ENCODE measurements around the gene KCND3. TPM values are rescaled to one million over a fixed set of nuclear protein-coding genes. Genes with fewer than 3 reads are reported as not detected.

Gene KCND3
- total RNA-seq, 4 donors from 2014 or later: 1.4 to 3.5 (median 3.0) TPM

- intact Hi-C loops (cut with DNase I; ENCODE audit: low total_unique reads) (no loop called here), in situ Hi-C loops (cut with MboI; ENCODE audit: low pct_ligation_motif_present in 1 of 4, low pct_unique_long_range_greater_than_20kb in 1 of 4, low sequenced_read_pairs in 3 of 4) (no loop called here)
- Histone ChIP-seq H3K9me3 (no peaks in the 10 kb centered on the region), H3K36me3 (no peaks in the 10 kb centered on the region), H3K27me3 (no peaks in the 10 kb centered on the region), H3K4me3 (no peak overlapping the region), H3K27ac (no peak overlapping the region), H3K4me1 (no peaks in the 10 kb centered on the region)
- no peak for DNase-seq
- WGBS, 2 donors (ENCODE audit: low coverage in 1 of 2): 73% methylated on average over 3 of the region's 3 CpGs; no CpG with 5 or more reads in 1 of the 2 donors
- TF ChIP-seq POLR2A (IDR thresholded peaks at IDR 0.05) (no peak), POLR2AphosphoS5 (IDR thresholded peaks at IDR 0.05) (no peak), EP300 (IDR thresholded peaks at IDR 0.05; ENCODE audit: low read depth) (no peak)
- TF ChIP-seq, protein P1, sequence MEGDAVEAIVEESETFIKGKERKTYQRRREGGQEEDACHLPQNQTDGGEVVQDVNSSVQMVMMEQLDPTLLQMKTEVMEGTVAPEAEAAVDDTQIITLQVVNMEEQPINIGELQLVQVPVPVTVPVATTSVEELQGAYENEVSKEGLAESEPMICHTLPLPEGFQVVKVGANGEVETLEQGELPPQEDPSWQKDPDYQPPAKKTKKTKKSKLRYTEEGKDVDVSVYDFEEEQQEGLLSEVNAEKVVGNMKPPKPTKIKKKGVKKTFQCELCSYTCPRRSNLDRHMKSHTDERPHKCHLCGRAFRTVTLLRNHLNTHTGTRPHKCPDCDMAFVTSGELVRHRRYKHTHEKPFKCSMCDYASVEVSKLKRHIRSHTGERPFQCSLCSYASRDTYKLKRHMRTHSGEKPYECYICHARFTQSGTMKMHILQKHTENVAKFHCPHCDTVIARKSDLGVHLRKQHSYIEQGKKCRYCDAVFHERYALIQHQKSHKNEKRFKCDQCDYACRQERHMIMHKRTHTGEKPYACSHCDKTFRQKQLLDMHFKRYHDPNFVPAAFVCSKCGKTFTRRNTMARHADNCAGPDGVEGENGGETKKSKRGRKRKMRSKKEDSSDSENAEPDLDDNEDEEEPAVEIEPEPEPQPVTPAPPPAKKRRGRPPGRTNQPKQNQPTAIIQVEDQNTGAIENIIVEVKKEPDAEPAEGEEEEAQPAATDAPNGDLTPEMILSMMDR (IDR thresholded peaks at IDR 0.05): no peak
Measured at GRCh38 chr1:111842411-111842810, 147.1 kb downstream of the KCND3 start.

- 72 to 88% methylated on average over 2 of the region's 2 CpGs for WGBS, 2 donors (ENCODE audit: low coverage in 1 of 2)
- in situ Hi-C loops (cut with MboI; ENCODE audit: low pct_ligation_motif_present in 1 of 4, low pct_unique_long_range_greater_than_20kb in 1 of 4, low sequenced_read_pairs in 3 of 4): no loop called here
- DNase-seq: no peak
- H3K9me3 ChIP-seq: no peaks in the 10 kb centered on the region
- no peaks in the 10 kb centered on the region for H3K36me3 ChIP-seq
- no peaks in the 10 kb centered on the region for H3K27me3 ChIP-seq
- no peak overlapping the region for H3K4me3 ChIP-seq
- no peak overlapping the region for H3K27ac ChIP-seq
- intact Hi-C loops (cut with DNase I; ENCODE audit: low total_unique reads): no loop called here
- no peaks in the 10 kb centered on the region for H3K4me1 ChIP-seq
- TF ChIP-seq, protein P1 (IDR thresholded peaks at IDR 0.05): no peak
- TF ChIP-seq POLR2AphosphoS5 (IDR thresholded peaks at IDR 0.05) (no peak), POLR2A (IDR thresholded peaks at IDR 0.05) (no peak), EP300 (IDR thresholded peaks at IDR 0.05; ENCODE audit: low read depth) (no peak)
Measured at GRCh38 chr1:111841746-111842145, 147.7 kb downstream of the KCND3 start.

DNA sequence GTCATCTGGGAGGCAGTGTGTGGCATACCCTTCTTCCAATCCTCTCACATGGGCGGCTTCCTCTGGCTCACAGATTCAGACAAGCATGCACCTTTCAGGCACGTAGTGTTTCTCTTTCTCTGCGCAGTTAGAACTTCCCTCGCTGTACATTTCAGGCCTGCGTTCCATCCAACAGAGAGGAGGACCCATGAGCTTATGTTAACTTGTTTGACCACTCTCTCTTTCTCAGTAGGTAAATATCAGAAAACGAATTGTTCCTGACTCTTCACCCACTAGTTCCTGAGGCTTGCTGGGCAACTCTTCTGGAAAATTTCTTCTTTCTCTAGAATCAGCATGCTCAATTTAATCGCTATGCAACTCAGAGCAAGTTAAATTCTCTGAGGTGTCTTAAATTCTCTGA is 148.3 kb downstream of the KCND3 start:
- 87 to 90% methylated on average over 7 of the region's 7 CpGs for WGBS, 2 donors (ENCODE audit: low coverage in 1 of 2)
- Histone ChIP-seq H3K27ac (no peak overlapping the region), H3K27me3 (no peaks in the 10 kb centered on the region), H3K9me3 (no peaks in the 10 kb centered on the region), H3K36me3 (no peaks in the 10 kb centered on the region), H3K4me3 (no peak overlapping the region), H3K4me1 (no peaks in the 10 kb centered on the region)
- intact Hi-C loops (cut with DNase I; ENCODE audit: low total_unique reads): no loop called here
- in situ Hi-C loops (cut with MboI; ENCODE audit: low pct_ligation_motif_present in 1 of 4, low pct_unique_long_range_greater_than_20kb in 1 of 4, low sequenced_read_pairs in 3 of 4): no loop called here
- no peak for DNase-seq
- TF ChIP-seq POLR2AphosphoS5 (IDR thresholded peaks at IDR 0.05): no peak
- no peak for TF ChIP-seq POLR2A (IDR thresholded peaks at IDR 0.05)
- TF ChIP-seq EP300 (IDR thresholded peaks at IDR 0.05; ENCODE audit: low read depth): no peak
- TF ChIP-seq, protein P1 (IDR thresholded peaks at IDR 0.05): no peak

- in situ Hi-C loops (cut with MboI; ENCODE audit: low pct_ligation_motif_present in 1 of 4, low pct_unique_long_range_greater_than_20kb in 1 of 4, low sequenced_read_pairs in 3 of 4): no loop called here
- Histone ChIP-seq H3K36me3 (no peaks in the 10 kb centered on the region), H3K4me3 (no peak overlapping the region), H3K4me1 (no peaks in the 10 kb centered on the region), H3K27ac (no peak overlapping the region), H3K27me3 (no peaks in the 10 kb centered on the region), H3K9me3 (no peaks in the 10 kb centered on the region)
- intact Hi-C loops (cut with DNase I; ENCODE audit: low total_unique reads): no loop called here
- DNase-seq: no peak
- WGBS, 2 donors (ENCODE audit: low coverage in 1 of 2): 63% methylated on average over 7 of the region's 7 CpGs; no CpG with 5 or more reads in 1 of the 2 donors
- no peak for TF ChIP-seq POLR2A (IDR thresholded peaks at IDR 0.05)
- TF ChIP-seq, protein P1 (IDR thresholded peaks at IDR 0.05): no peak
- no peak for TF ChIP-seq EP300 (IDR thresholded peaks at IDR 0.05; ENCODE audit: low read depth)
- TF ChIP-seq POLR2AphosphoS5 (IDR thresholded peaks at IDR 0.05): no peak
Measured at GRCh38 chr1:111837393-111837792, 152.1 kb downstream of the KCND3 start.
